Measurements from ENCODE around the gene LTB4R2.
A peak's percentile ranks its signal among the peaks of the same experiment; 100 is the strongest.

The LTB4R2 gene

GRCh38 chr14:24299255-24300191 lies 10.4 kb upstream of the LTB4R2 start, which contains the start of the genes DHRS1 and NOP9:
Gene DHRS1, minus strand, starts transcription at chr14:24299780. Its CDS starts 674 bp downstream, at chr14:24299106.
Gene NOP9, plus strand, starts transcription at chr14:24299850. Its CDS starts 105 bp downstream, at chr14:24299955.
- DNase-seq, result peak; percentile 90

- no peak for DNase-seq
Observed at GRCh38 chr14:24300326-24300980, 9.5 kb upstream of the LTB4R2 start.

GRCh38 chr14:24304019-24304387 lies 5.9 kb upstream of the LTB4R2 start:
- DNase-seq, result no peak

- no peak for DNase-seq
Observed at GRCh38 chr14:24307156-24307574, 2.8 kb upstream of the LTB4R2 start.

- DNase-seq, result peak; percentile 78
Observed at GRCh38 chr14:24307575-24308341, 2.2 kb upstream of the LTB4R2 start, which contains the start of gene CIDEB. Gene CIDEB, minus strand, starts transcription at chr14:24307977. Its CDS starts 119 bp downstream, at chr14:24307858.

GRCh38 chr14:24308342-24309124 lies 1.4 kb upstream of the LTB4R2 start:
- no peak for DNase-seq

GRCh38 chr14:24310265-24310645 lies 315 bp downstream of the LTB4R2 start:
- DNase-seq, result peak; percentile 92

- DNase-seq, result peak; percentile 70
Observed at GRCh38 chr14:24310646-24311604, 985 bp downstream of the LTB4R2 start, which contains the start of gene LTB4R. Gene LTB4R, plus strand, starts transcription at chr14:24311502. Its CDS starts 4,150 bp downstream, at chr14:24315652.

- peak; percentile 27 for DNase-seq
Observed at GRCh38 chr14:24311837-24312615, 2.1 kb downstream of the LTB4R2 start.

GRCh38 chr14:24312736-24313507 lies 3.0 kb downstream of the LTB4R2 start:
- peak; percentile 43 for DNase-seq

- peak; percentile 30 for DNase-seq
Observed at GRCh38 chr14:24313913-24314312, 4.0 kb downstream of the LTB4R2 start.

- no peak for DNase-seq
Observed at GRCh38 chr14:24314377-24315193, 4.6 kb downstream of the LTB4R2 start.

GRCh38 chr14:24315243-24315806 lies 5.4 kb downstream of the LTB4R2 start:
- no peak for DNase-seq

GRCh38 chr14:24315807-24316596 lies 6.1 kb downstream of the LTB4R2 start:
- peak; percentile 64 for DNase-seq

- DNase-seq, result no peak
Observed at GRCh38 chr14:24316597-24316950, 6.6 kb downstream of the LTB4R2 start.

GRCh38 chr14:24317141-24317928 lies 7.4 kb downstream of the LTB4R2 start:
- peak; percentile 16 for DNase-seq

Measured in hematopoietic multipotent progenitor cell treated with erythropoietin and hydrocortisone succinate and interleukin-3 and kit ligand, for 8 days (in vitro differentiated cells).